HepG2 (cell line): Measurements from ENCODE around the gene LYG2. TPM values are rescaled to one million over a fixed set of nuclear protein-coding genes. Genes with fewer than 3 reads are reported as not detected.

ENCODE experiments used
- BCL6 ChIP-seq: IDR thresholded peaks from 2 replicates; pipeline ENCODE4 v1.6.1; 2016; ENCODE audit warnings: missing genetic modification reagents, missing compliant biosample characterization
- FOXO1 ChIP-seq: sonication (generic); formaldehyde crosslinking; IDR thresholded peaks from 2 replicates; pipeline ENCODE4 v1.4.0; 2020; ENCODE audit warnings: missing genetic modification reagents
- HDAC1 ChIP-seq: sonication (generic); formaldehyde crosslinking; IDR thresholded peaks from 2 replicates; pipeline ENCODE4 v1.5.1; 2020; ENCODE audit warnings: mild to moderate bottlenecking, missing genetic modification reagents
- KDM4B ChIP-seq: sonication (generic); formaldehyde crosslinking; IDR thresholded peaks from 2 replicates; pipeline ENCODE4 v1.4.0; 2020; ENCODE audit warnings: missing genetic modification reagents
- NPAS2 ChIP-seq: sonication (generic); formaldehyde crosslinking; IDR thresholded peaks from 2 replicates; pipeline ENCODE4 v1.8.0; 2022; ENCODE audit warnings: mild to moderate bottlenecking, missing genetic modification reagents, borderline replicate concordance
- REXO4 ChIP-seq: sonication (generic); formaldehyde crosslinking; IDR thresholded peaks from 2 replicates; pipeline ENCODE4 v1.8.0; 2022; ENCODE audit warnings: missing genetic modification reagents, mild to moderate bottlenecking, borderline replicate concordance
- SOX6 ChIP-seq, 2 experiments: fragments of 450-650 bp in 1 of 2; sonication (generic) in 1 of 2; formaldehyde crosslinking in 1 of 2; IDR thresholded peaks; 2 replicates each; pipeline versions ENCODE4 v1.4.0 to v1.6.1; 2017 to 2020; ENCODE audit warnings: antibody characterized with exemption in 1 of 2, mild to moderate bottlenecking in 1 of 2, missing genetic modification reagents in 1 of 2
- XBP1 ChIP-seq: sonication (generic); formaldehyde crosslinking; IDR thresholded peaks from 2 replicates; pipeline ENCODE4 v1.5.0; 2020; ENCODE audit warnings: missing genetic modification reagents
- ZNF234 ChIP-seq: sonication (generic); formaldehyde crosslinking; conservative IDR thresholded peaks from 2 replicates; pipeline ENCODE4 v1.5.1; 2020; ENCODE audit warnings: mild to moderate bottlenecking, missing genetic modification reagents
- ZNF674 ChIP-seq: sonication (generic); formaldehyde crosslinking; IDR thresholded peaks from 2 replicates; pipeline ENCODE4 v1.5.0; 2020; ENCODE audit warnings: low read depth, mild to moderate bottlenecking, missing genetic modification reagents
- polyA plus RNA-seq, 8 experiments: library from polyadenylated mRNA; depleted of rRNA in 3 of 8; stranded (reverse) in 7 of 8; unstranded in 1 of 8; fragments of >200 nt; fragmentation: Illumina TruSeq in 4 of 8; extraction: Trizol in 4 of 8; gene quantifications; 2 replicates each; pipeline versions ENCODE4 v1.2.1 to v1.2.3, GENCODE V29; 2011 to 2016; ENCODE audit warnings: low read depth in 4 of 8, missing spikeins in 1 of 8, mixed read lengths in 1 of 8; ENCODE audit not compliant: insufficient read depth in 1 of 8
- total RNA-seq, 5 experiments: library from RNA; depleted of rRNA; stranded (reverse); fragments of >200 nt; fragmentation: Illumina TruSeq; extraction: Trizol; gene quantifications; 2 replicates each; pipeline ENCODE4 v1.2.3, GENCODE V29; 2016; ENCODE audit warnings: low read depth in 1 of 5
- TF ChIP-seq, protein P1 (sequence below): IDR thresholded peaks from 2 replicates; pipeline ENCODE4 v1.6.1; 2018; ENCODE audit warnings: missing genetic modification reagents
- TF ChIP-seq, protein P2 (sequence below): sonication (generic); formaldehyde crosslinking; IDR thresholded peaks from 2 replicates; pipeline ENCODE4 v1.5.0; 2020; ENCODE audit warnings: mild to moderate bottlenecking, missing genetic modification reagents, borderline replicate concordance
- TF ChIP-seq, protein P3 (sequence below): sonication (generic); formaldehyde crosslinking; IDR thresholded peaks from 2 replicates; pipeline ENCODE4 v1.4.0; 2020; ENCODE audit warnings: mild to moderate bottlenecking, missing genetic modification reagents
- TF ChIP-seq, protein P4 (sequence below): sonication (generic); formaldehyde crosslinking; IDR thresholded peaks from 2 replicates; pipeline ENCODE4 v1.4.0; 2020; ENCODE audit warnings: missing genetic modification reagents, borderline replicate concordance
- TF ChIP-seq, protein P5 (sequence below): sonication (generic); formaldehyde crosslinking; IDR thresholded peaks from 2 replicates; pipeline ENCODE4 v1.4.0; 2020; ENCODE audit warnings: missing genetic modification reagents, borderline replicate concordance

The LYG2 gene
- total and polyA plus RNA-seq, 2 of the 13 experiments (the other 11 are each of a cell fraction or from before 2014, with no cell fraction given), result 0.15 to 0.18 TPM

DNA sequence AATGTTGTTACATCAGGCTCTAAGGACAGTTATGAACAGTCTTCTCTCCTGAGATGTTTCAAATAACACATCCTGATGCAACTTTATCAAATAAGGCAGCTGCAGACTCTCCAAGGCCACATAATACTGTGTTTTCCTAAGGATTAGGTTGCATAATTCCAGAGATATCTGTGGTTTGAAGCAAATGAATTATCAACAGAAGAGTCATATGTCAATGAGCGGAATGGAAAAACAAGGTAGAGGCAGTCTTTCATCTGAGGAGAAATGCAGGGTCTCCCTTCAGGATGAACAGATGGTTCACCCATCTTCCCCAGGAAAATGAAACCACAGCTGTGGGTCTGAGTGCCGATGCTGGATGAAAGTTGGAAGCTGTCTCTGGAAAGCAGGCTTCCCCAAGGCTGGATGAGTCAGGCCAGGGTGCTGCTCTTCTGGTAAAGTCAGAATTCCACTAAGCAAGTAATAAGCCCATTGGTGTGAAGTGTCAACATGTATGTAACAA lies 23.4 kb upstream of the LYG2 start (continued):
- no peak for TF ChIP-seq SOX6 (IDR thresholded peaks at IDR 0.05)
- peak; percentile 99 for TF ChIP-seq SOX6 (CRISPR knock-in tag; IDR thresholded peaks at IDR 0.05)
- TF ChIP-seq, protein P1, sequence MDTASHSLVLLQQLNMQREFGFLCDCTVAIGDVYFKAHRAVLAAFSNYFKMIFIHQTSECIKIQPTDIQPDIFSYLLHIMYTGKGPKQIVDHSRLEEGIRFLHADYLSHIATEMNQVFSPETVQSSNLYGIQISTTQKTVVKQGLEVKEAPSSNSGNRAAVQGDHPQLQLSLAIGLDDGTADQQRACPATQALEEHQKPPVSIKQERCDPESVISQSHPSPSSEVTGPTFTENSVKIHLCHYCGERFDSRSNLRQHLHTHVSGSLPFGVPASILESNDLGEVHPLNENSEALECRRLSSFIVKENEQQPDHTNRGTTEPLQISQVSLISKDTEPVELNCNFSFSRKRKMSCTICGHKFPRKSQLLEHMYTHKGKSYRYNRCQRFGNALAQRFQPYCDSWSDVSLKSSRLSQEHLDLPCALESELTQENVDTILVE (CRISPR knock-in tag), result peak; percentile 96
- peak; percentile 64 for TF ChIP-seq HDAC1 (CRISPR knock-in tag)
- TF ChIP-seq BCL6 (CRISPR knock-in tag), result peak; percentile 97
- TF ChIP-seq, protein P2, sequence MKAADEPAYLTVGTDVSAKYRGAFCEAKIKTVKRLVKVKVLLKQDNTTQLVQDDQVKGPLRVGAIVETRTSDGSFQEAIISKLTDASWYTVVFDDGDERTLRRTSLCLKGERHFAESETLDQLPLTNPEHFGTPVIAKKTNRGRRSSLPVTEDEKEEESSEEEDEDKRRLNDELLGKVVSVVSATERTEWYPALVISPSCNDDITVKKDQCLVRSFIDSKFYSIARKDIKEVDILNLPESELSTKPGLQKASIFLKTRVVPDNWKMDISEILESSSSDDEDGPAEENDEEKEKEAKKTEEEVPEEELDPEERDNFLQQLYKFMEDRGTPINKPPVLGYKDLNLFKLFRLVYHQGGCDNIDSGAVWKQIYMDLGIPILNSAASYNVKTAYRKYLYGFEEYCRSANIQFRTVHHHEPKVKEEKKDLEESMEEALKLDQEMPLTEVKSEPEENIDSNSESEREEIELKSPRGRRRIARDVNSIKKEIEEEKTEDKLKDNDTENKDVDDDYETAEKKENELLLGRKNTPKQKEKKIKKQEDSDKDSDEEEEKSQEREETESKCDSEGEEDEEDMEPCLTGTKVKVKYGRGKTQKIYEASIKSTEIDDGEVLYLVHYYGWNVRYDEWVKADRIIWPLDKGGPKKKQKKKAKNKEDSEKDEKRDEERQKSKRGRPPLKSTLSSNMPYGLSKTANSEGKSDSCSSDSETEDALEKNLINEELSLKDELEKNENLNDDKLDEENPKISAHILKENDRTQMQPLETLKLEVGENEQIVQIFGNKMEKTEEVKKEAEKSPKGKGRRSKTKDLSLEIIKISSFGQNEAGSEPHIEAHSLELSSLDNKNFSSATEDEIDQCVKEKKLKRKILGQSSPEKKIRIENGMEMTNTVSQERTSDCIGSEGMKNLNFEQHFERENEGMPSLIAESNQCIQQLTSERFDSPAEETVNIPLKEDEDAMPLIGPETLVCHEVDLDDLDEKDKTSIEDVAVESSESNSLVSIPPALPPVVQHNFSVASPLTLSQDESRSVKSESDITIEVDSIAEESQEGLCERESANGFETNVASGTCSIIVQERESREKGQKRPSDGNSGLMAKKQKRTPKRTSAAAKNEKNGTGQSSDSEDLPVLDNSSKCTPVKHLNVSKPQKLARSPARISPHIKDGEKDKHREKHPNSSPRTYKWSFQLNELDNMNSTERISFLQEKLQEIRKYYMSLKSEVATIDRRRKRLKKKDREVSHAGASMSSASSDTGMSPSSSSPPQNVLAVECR (CRISPR knock-in tag), result peak; percentile 41; the same call in 1 of the 2 replicates
- TF ChIP-seq FOXO1 (CRISPR knock-in tag), result peak; percentile 98
- TF ChIP-seq, protein P3, sequence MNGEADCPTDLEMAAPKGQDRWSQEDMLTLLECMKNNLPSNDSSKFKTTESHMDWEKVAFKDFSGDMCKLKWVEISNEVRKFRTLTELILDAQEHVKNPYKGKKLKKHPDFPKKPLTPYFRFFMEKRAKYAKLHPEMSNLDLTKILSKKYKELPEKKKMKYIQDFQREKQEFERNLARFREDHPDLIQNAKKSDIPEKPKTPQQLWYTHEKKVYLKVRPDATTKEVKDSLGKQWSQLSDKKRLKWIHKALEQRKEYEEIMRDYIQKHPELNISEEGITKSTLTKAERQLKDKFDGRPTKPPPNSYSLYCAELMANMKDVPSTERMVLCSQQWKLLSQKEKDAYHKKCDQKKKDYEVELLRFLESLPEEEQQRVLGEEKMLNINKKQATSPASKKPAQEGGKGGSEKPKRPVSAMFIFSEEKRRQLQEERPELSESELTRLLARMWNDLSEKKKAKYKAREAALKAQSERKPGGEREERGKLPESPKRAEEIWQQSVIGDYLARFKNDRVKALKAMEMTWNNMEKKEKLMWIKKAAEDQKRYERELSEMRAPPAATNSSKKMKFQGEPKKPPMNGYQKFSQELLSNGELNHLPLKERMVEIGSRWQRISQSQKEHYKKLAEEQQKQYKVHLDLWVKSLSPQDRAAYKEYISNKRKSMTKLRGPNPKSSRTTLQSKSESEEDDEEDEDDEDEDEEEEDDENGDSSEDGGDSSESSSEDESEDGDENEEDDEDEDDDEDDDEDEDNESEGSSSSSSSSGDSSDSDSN (CRISPR knock-in tag), result peak; percentile 36; the same call in 1 of the 2 replicates
- TF ChIP-seq, protein P4, sequence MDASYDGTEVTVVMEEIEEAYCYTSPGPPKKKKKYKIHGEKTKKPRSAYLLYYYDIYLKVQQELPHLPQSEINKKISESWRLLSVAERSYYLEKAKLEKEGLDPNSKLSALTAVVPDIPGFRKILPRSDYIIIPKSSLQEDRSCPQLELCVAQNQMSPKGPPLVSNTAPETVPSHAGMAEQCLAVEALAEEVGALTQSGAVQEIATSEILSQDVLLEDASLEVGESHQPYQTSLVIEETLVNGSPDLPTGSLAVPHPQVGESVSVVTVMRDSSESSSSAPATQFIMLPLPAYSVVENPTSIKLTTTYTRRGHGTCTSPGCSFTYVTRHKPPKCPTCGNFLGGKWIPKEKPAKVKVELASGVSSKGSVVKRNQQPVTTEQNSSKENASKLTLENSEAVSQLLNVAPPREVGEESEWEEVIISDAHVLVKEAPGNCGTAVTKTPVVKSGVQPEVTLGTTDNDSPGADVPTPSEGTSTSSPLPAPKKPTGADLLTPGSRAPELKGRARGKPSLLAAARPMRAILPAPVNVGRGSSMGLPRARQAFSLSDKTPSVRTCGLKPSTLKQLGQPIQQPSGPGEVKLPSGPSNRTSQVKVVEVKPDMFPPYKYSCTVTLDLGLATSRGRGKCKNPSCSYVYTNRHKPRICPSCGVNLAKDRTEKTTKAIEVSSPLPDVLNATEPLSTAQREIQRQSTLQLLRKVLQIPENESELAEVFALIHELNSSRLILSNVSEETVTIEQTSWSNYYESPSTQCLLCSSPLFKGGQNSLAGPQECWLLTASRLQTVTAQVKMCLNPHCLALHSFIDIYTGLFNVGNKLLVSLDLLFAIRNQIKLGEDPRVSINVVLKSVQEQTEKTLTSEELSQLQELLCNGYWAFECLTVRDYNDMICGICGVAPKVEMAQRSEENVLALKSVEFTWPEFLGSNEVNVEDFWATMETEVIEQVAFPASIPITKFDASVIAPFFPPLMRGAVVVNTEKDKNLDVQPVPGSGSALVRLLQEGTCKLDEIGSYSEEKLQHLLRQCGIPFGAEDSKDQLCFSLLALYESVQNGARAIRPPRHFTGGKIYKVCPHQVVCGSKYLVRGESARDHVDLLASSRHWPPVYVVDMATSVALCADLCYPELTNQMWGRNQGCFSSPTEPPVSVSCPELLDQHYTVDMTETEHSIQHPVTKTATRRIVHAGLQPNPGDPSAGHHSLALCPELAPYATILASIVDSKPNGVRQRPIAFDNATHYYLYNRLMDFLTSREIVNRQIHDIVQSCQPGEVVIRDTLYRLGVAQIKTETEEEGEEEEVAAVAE (CRISPR knock-in tag), result 0 out of 2 replicates have a peak, but pooled peaks have one; percentile 77
- TF ChIP-seq, protein P5, sequence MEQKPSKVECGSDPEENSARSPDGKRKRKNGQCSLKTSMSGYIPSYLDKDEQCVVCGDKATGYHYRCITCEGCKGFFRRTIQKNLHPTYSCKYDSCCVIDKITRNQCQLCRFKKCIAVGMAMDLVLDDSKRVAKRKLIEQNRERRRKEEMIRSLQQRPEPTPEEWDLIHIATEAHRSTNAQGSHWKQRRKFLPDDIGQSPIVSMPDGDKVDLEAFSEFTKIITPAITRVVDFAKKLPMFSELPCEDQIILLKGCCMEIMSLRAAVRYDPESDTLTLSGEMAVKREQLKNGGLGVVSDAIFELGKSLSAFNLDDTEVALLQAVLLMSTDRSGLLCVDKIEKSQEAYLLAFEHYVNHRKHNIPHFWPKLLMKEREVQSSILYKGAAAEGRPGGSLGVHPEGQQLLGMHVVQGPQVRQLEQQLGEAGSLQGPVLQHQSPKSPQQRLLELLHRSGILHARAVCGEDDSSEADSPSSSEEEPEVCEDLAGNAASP (CRISPR knock-in tag), result peak; percentile 93
- no peak for TF ChIP-seq NPAS2 (CRISPR knock-in tag)
- TF ChIP-seq ZNF674 (CRISPR knock-in tag), result 0 out of 2 replicates have a peak, but pooled peaks have one; percentile 14
- no peak; the same call in 1 of the 2 replicates for TF ChIP-seq XBP1
- TF ChIP-seq ZNF234, result no peak
- TF ChIP-seq REXO4 (CRISPR knock-in tag), result no peak
- TF ChIP-seq KDM4B, result no peak
